ENCODE measurements around the gene SMIM10L2A.

DNA sequence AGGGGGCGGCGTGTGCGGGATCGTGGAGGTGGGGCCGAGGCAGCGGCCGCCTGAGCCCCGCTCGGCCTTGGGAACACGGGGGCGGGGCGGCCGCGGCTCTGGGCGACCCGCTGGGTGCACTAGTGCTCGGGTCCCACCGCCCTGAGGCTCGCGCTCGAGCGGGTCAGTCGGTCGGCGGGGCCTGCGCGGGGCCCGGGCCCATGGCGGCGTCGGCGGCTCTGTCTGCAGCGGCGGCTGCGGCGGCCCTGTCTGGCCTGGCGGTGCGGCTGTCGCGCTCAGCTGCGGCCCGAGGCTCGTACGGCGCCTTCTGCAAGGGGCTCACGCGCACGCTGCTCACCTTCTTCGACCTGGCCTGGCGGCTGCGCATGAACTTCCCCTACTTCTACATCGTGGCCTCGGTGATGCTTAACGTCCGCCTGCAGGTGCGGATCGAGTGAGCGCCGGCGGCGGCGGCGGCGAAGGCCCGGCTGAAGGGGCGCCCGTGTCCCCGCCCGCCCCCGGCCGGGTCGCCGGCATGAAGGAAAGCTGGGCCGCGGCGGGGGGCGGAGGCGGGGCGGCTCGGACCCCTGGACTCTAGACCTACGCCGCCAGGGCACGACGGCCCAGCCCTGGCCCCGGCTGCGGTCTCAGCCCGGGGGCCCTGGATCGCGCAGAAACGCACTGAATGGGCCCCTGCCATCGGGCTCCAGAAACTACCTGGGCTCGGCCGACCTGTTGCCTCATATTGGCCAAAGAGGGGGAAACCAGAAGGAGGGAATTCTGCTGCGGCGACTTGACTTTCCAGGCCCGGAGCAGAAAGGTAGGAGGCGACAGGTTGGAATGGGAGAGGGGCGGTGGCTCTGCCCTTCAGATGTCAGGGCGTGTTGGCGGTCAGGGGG lies at the start of gene SMIM10L2A:
- TF ChIP-seq CTCF (conservative IDR thresholded peaks at IDR 0.05; ENCODE audit: low read depth, low read length) (no peak), NFE2L2 (IDR thresholded peaks at IDR 0.05; ENCODE audit: low read depth, low read length) (no peak), MAFK (IDR thresholded peaks at IDR 0.05; ENCODE audit: low read depth, low read length) (no peak), POLR2A (IDR thresholded peaks at IDR 0.05; ENCODE audit: low read depth, low read length) (no peak), RCOR1 (IDR thresholded peaks at IDR 0.05; ENCODE audit: insufficient replicate concordance, low read length) (no peak), MXI1 (IDR thresholded peaks at IDR 0.05; ENCODE audit: borderline replicate concordance, low read depth, low read length) (no peak), CEBPB (IDR thresholded peaks at IDR 0.05; ENCODE audit: low read depth, low read length) (no peak), RAD21 (IDR thresholded peaks at IDR 0.05; ENCODE audit: low read length) (no peak), FOS (IDR thresholded peaks at IDR 0.05; ENCODE audit: low read depth, low read length) (no peak), SMC3 (IDR thresholded peaks at IDR 0.05; ENCODE audit: low read depth, low read length) (no peak), RFX5 (IDR thresholded peaks at IDR 0.05; ENCODE audit: low read depth, low read length) (no peak), CHD1 (IDR thresholded peaks at IDR 0.05; ENCODE audit: low read depth, low read length) (no peak)
- TF ChIP-seq, protein P1, sequence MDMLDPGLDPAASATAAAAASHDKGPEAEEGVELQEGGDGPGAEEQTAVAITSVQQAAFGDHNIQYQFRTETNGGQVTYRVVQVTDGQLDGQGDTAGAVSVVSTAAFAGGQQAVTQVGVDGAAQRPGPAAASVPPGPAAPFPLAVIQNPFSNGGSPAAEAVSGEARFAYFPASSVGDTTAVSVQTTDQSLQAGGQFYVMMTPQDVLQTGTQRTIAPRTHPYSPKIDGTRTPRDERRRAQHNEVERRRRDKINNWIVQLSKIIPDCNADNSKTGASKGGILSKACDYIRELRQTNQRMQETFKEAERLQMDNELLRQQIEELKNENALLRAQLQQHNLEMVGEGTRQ (IDR thresholded peaks at IDR 0.05; ENCODE audit: low read depth, low read length): no peak
